GM20431 (cell line): ENCODE measurements around the gene C2orf68.
"Not testable (repeated sequence)": the region's sequence is repeated elsewhere in the genome, so short reads cannot be mapped to it uniquely, and the experiment has no call there.

Experiments
- in situ Hi-C: fragments of 300-500 bp; cut with MseI, MboI; formaldehyde crosslinking; loops from one replicate; pipeline ENCODE4 v1.15.0; 2020; ENCODE audit warnings: low sequenced_read_pairs; ENCODE audit not compliant: unreplicated experiment

The C2orf68 gene, protein sequence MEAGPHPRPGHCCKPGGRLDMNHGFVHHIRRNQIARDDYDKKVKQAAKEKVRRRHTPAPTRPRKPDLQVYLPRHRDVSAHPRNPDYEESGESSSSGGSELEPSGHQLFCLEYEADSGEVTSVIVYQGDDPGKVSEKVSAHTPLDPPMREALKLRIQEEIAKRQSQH

GRCh38 chr2:85611705-85612587 is at the start of gene C2orf68:
Gene C2orf68, minus strand, starts transcription at chr2:85612066. Its CDS starts 82 bp downstream, at chr2:85611984.
- in situ Hi-C loops, result no loop called here

DNA sequence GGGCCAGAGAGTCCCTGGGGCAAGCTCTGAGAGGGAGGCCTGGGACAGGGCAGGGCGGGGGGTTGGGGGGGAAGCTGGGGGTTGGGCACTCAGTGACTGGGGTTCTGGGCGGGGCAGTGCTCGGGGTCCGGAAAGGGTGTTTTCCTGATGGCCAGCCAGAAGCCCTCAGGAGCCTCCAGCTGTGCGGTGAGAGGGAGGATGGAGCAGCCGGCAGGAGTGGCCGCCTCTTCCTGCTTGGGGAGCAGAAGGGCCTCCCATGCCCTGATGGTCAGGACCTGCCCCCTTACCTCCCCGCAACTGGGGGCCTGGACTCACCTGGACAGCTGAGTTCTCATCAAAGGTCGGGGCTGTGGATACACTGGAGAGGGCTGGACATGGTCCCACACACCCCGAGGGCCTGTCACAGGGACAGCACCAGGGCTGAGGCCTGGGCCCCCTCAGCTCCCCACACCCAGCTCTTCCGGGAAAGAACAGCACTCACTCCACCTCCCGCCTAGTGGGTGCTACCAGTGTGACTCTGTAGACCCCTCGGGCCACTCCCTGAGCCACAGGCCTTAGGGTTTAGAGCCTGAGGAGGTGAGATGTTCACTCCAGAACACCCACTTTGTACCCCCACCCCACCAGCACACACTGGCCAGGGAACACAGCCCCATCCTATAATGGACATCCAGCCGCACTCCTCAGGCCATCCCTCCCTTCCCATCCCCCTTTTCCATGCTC is 49.4 kb upstream of the C2orf68 start:
- in situ Hi-C loops, result no loop called here

GRCh38 chr2:85660725-85661124 is 48.9 kb upstream of the C2orf68 start:
- in situ Hi-C loops, result no loop called here

GRCh38 chr2:85660301-85660700 is 48.4 kb upstream of the C2orf68 start:
- in situ Hi-C loops, result not testable (repeated sequence)

GRCh38 chr2:85659324-85659981 is 47.6 kb upstream of the C2orf68 start:
- in situ Hi-C loops, result no loop called here

DNA sequence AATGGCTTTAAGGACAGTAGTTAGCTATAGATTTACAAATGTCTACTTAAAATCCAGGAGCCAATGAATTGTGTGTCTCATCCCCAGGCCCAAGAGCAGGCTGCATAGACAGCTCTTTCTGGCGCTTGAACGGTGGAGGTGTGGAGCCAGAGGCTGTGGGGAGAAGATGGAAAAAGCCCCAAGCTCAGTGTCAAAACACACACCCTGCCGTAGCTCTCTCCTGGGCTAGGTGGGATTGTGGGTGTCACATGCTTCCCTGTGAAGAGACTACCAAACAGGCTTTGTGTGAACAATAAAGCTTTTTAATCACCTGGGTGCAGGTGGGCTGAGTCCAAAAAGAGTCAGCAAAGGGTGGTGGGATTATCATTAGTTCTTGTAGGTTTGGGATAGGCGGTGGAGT is 45.5 kb upstream of the C2orf68 start:
- in situ Hi-C loops, result not testable (repeated sequence)

DNA sequence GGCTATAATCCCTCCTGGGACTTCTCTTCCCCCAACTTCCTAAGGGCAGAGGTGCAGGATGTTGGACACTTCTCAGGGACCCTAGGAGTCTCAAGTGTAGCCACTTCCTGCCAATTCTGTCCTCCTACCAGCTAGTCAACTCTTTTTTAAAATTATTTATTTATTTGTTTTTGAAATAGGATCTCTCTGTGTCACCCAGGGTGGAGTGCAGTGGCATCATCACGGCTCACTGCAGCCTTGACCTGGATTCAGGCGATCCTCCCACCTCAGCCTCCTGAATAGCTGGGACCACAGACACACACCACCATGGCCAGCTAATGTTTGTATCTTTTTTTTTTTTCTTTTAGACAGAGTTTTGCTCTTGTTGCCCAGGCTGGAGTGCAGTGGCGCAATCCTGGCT is 44.6 kb upstream of the C2orf68 start:
- in situ Hi-C loops, result no loop called here

GRCh38 chr2:85655961-85656417 is 44.1 kb upstream of the C2orf68 start:
- in situ Hi-C loops, result no loop called here

GRCh38 chr2:85653996-85654395 is 42.1 kb upstream of the C2orf68 start:
- in situ Hi-C loops, result no loop called here

- in situ Hi-C loops, result no loop called here
Observed at GRCh38 chr2:85652056-85652455, 40.2 kb upstream of the C2orf68 start.

DNA sequence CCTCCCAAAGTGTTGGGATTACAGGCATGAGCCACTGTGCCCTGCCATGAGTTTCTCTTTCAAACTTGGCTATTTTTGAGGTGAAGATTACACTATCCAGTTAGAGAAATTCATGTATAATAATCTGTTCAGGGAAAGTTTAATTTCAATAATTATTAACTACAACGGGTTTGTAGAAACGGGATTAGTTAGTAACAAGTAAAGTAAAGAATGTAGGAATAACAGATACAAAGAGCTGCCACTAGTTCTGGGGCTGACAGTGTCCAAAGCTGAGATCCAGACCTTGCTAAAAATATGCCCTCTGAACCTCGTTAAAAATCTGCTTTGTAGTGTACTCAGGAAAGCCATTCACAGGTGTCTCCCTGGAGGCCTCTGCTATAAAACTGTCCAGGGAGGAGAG is 39.2 kb upstream of the C2orf68 start:
- in situ Hi-C loops, result no loop called here

GRCh38 chr2:85650456-85650855 is 38.6 kb upstream of the C2orf68 start:
- in situ Hi-C loops, result no loop called here

- in situ Hi-C loops, result no loop called here
Observed at GRCh38 chr2:85649201-85650190, 37.6 kb upstream of the C2orf68 start.

- in situ Hi-C loops, result no loop called here
Observed at GRCh38 chr2:85648619-85649018, 36.8 kb upstream of the C2orf68 start.

- in situ Hi-C loops, result no loop called here
Observed at GRCh38 chr2:85647823-85648526, 36.1 kb upstream of the C2orf68 start.

DNA sequence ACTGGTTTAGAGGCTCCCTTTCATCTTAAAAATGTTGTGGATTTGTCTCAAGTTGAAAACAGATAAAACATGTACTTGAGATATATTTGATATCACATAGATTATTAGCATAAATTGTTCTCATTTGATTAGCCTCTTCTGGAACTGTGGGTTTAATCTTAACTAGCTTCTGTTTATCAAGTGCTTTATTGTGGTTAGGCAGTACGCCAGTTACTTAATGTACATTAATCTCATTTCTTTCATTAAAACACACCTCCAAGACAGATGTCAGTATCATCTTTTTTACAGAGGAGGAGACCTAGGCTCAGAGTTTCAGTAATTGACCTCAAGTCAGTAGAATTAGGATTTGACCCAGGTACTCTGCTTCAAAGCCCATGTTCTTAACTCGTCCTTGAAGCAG is 34.3 kb upstream of the C2orf68 start:
- in situ Hi-C loops, result no loop called here

DNA sequence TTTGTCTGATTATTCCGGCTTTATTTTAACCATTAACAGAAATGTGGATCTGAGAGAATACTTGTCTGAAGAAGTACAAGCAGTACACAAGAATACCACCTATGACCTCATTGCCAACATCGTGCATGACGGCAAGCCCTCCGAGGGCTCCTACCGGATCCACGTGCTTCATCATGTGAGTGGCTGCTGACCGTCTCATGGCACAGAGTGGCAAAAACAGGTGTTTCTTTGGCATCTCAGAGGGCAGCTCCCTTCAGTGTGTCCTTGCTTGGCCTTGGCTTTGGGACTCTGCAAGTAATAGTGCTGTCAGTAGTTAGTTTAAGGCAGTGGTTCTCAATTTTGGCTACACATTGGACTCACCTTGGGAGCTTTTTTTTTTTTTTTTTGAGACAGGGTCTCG is 33.0 kb upstream of the C2orf68 start:
- in situ Hi-C loops, result no loop called here

DNA sequence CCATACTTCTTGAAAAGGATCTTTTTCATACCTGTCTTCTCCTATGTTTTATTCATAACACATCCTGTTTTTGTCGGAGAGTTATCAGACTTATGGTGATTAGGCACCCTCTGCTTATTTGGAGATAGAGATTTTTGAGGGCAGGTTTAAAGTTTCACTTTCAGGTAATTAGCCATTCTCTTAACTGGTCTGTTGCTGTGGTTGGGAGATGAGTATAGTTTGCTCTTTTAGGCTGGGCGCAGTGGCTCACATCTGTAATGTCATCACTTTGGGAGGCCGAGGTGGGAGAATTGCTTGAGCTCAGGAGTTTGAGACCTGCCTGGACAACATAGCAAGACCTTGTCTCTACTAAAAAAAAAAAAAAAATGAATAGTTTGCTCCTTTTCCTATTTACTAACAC is 30.9 kb upstream of the C2orf68 start:
- in situ Hi-C loops, result no loop called here

GRCh38 chr2:85635636-85636035 is 23.8 kb upstream of the C2orf68 start:
- in situ Hi-C loops, result no loop called here
